Subcutaneous abdominal adipose tissue (tissue), 5 donors: ENCODE data around the gene RTBDN.
A peak's percentile ranks its signal among the peaks of the same experiment; 100 is the strongest.

Experiments used
- H3K27ac ChIP-seq: one replicate; pipeline ENCODE4 v1.7.0; 2013; ENCODE audit warnings: low read depth, mild to moderate bottlenecking, inconsistent platforms, low read length, moderate library complexity
- H3K27me3 ChIP-seq, 5 donors: one replicate each; pipeline ENCODE4 v1.7.0; 2013; ENCODE audit warnings: low read length in 5 of 5, inconsistent platforms in 1 of 5; ENCODE audit not compliant: control insufficient read depth in 5 of 5, insufficient read depth in 4 of 5
- H3K36me3 ChIP-seq, 5 donors: one replicate each; pipeline ENCODE4 v1.7.0; 2013; ENCODE audit warnings: low read length in 5 of 5; ENCODE audit not compliant: control insufficient read depth in 5 of 5, insufficient read depth in 5 of 5
- H3K4me1 ChIP-seq, 5 donors: one replicate each; pipeline ENCODE4 v1.7.0; 2013; ENCODE audit warnings: low read length in 5 of 5, mild to moderate bottlenecking in 3 of 5, moderate library complexity in 1 of 5; ENCODE audit not compliant: control insufficient read depth in 5 of 5, insufficient read depth in 5 of 5
- H3K4me3 ChIP-seq, 5 donors: one replicate each; pipeline ENCODE4 v1.7.0; 2013; ENCODE audit warnings: low read length in 5 of 5, low read depth in 1 of 5
- H3K9ac ChIP-seq, 5 donors: one replicate each; pipeline ENCODE4 v1.7.0; 2013; ENCODE audit warnings: low read length in 5 of 5, mild to moderate bottlenecking in 4 of 5, moderate library complexity in 3 of 5
- H3K9me3 ChIP-seq, 5 donors: one replicate each; pipeline ENCODE4 v1.7.0; 2013; ENCODE audit warnings: low read length in 5 of 5; ENCODE audit not compliant: control insufficient read depth in 5 of 5
- donor health status: healthy.
- donor health status: healthy.
- donor health status: healthy.
- donor health status: healthy.
- donor health status: healthy.

The RTBDN gene

GRCh38 chr19:12834566-12834943, at the start of gene RTBDN:
TSS of gene RTBDN (minus strand) at chr19:12834579. CDS start at chr19:12829979, 4,600 bp downstream.
- H3K9me3 ChIP-seq, result no peaks in the 10 kb centered on the region
- no peak within 1 kb of the TSS for H3K27ac ChIP-seq
- H3K4me3 ChIP-seq, result peak within 1 kb of the TSS in 1 of 5 donors; percentile 39
- H3K27me3 ChIP-seq, result peaks cover 41 to 88% (median 81%) of the 10 kb centered on the region in 5 donors
- H3K9ac ChIP-seq, result no peak within 1 kb of the TSS
- no peaks in the 10 kb centered on the region for H3K36me3 ChIP-seq
- H3K4me1 ChIP-seq, result peaks cover 0 to 30% (median 20%) of the 10 kb centered on the region in 5 donors

GRCh38 chr19:12882589-12882988, 48.2 kb upstream of the RTBDN start:
- H3K36me3 ChIP-seq, result peaks cover 4 to 12% (median 10%) of the 10 kb centered on the region in 5 donors
- H3K9me3 ChIP-seq, result peaks cover 5 to 17% (median 10%) of the 10 kb centered on the region in 5 donors
- H3K27ac ChIP-seq, result no peak overlapping the region
- no peak overlapping the region for H3K4me3 ChIP-seq
- no peak overlapping the region for H3K9ac ChIP-seq
- H3K4me1 ChIP-seq, result peaks cover 0 to 35% (median 27%) of the 10 kb centered on the region in 5 donors
- peaks cover 6 to 26% (median 9%) of the 10 kb centered on the region in 5 donors for H3K27me3 ChIP-seq

GRCh38 chr19:12881172-12881808, 46.9 kb upstream of the RTBDN start, which contains the start of gene DNASE2:
TSS of gene DNASE2 (minus strand) at chr19:12881449. CDS start at chr19:12881375, 74 bp downstream.
- Histone ChIP-seq H3K27me3 (peaks cover 6 to 18% (median 9%) of the 10 kb centered on the region in 5 donors), H3K9ac (peak within 1 kb of the TSS in 4 of 5 donors; percentile 70 to 87 (median 78)), H3K4me1 (peaks cover 0 to 35% (median 27%) of the 10 kb centered on the region in 5 donors), H3K27ac (peak within 1 kb of the TSS; percentile 70), H3K9me3 (peaks cover 5 to 17% (median 10%) of the 10 kb centered on the region in 5 donors), H3K36me3 (peaks cover 4 to 17% (median 10%) of the 10 kb centered on the region in 5 donors), H3K4me3 (peak within 1 kb of the TSS; percentile 74 to 90 (median 82))

GRCh38 chr19:12880551-12881171, 46.3 kb upstream of the RTBDN start:
- peak overlapping the region; percentile 70 for H3K27ac ChIP-seq
- peaks cover 4 to 24% (median 16%) of the 10 kb centered on the region in 5 donors for H3K36me3 ChIP-seq
- H3K4me1 ChIP-seq, result peaks cover 0 to 31% (median 23%) of the 10 kb centered on the region in 5 donors
- peak overlapping the region in 4 of 5 donors; percentile 70 to 87 (median 78) for H3K9ac ChIP-seq
- H3K9me3 ChIP-seq, result peaks cover 5 to 17% (median 10%) of the 10 kb centered on the region in 5 donors
- H3K4me3 ChIP-seq, result peak overlapping the region; percentile 74 to 90 (median 82)
- H3K27me3 ChIP-seq, result peaks cover 3 to 12% (median 9%) of the 10 kb centered on the region in 5 donors

GRCh38 chr19:12875086-12875485, 40.7 kb upstream of the RTBDN start:
- Histone ChIP-seq H3K9me3 (peaks cover 0 to 5% (median 0%) of the 10 kb centered on the region in 5 donors), H3K4me1 (peaks cover 0 to 17% (median 5%) of the 10 kb centered on the region in 5 donors), H3K27ac (no peak overlapping the region), H3K4me3 (no peak overlapping the region), H3K27me3 (no peaks in the 10 kb centered on the region), H3K36me3 (peaks cover 4 to 36% (median 25%) of the 10 kb centered on the region in 5 donors), H3K9ac (no peak overlapping the region)

- H3K27ac ChIP-seq, result no peak overlapping the region
Measured at GRCh38 chr19:12873891-12874745, 39.7 kb upstream of the RTBDN start.

GRCh38 chr19:12872941-12873890, 38.8 kb upstream of the RTBDN start:
- Histone ChIP-seq H3K4me1 (peaks cover 0 to 12% (median 4%) of the 10 kb centered on the region in 5 donors), H3K4me3 (peak overlapping the region in 3 of 5 donors; percentile 8 to 57 (median 39)), H3K9me3 (peaks cover 0 to 5% (median 0%) of the 10 kb centered on the region in 5 donors), H3K27ac (no peak overlapping the region), H3K36me3 (peaks cover 4 to 30% (median 19%) of the 10 kb centered on the region in 5 donors), H3K9ac (no peak overlapping the region), H3K27me3 (peaks cover 0 to 8% (median 5%) of the 10 kb centered on the region in 5 donors)

More at GRCh38 chr19:12873891-12874745, 39.7 kb upstream of the RTBDN start:
- Histone ChIP-seq H3K9ac (no peak overlapping the region), H3K4me3 (no peak overlapping the region), H3K9me3 (peaks cover 0 to 5% (median 0%) of the 10 kb centered on the region in 5 donors), H3K36me3 (peaks cover 4 to 36% (median 25%) of the 10 kb centered on the region in 5 donors), H3K27me3 (peaks cover 0 to 1% (median 0%) of the 10 kb centered on the region in 5 donors), H3K4me1 (peaks cover 0 to 17% (median 4%) of the 10 kb centered on the region in 5 donors)

- Histone ChIP-seq H3K27me3 (peaks cover 3 to 14% (median 12%) of the 10 kb centered on the region in 5 donors), H3K9ac (no peak overlapping the region), H3K36me3 (peaks cover 0 to 23% (median 15%) of the 10 kb centered on the region in 5 donors), H3K27ac (no peak overlapping the region), H3K4me3 (no peak overlapping the region), H3K9me3 (peaks cover 0 to 5% (median 0%) of the 10 kb centered on the region in 5 donors), H3K4me1 (peaks cover 0 to 16% (median 10%) of the 10 kb centered on the region in 5 donors)
Measured at GRCh38 chr19:12872255-12872654, 37.9 kb upstream of the RTBDN start.
